Lung (tissue), 16 donors: ENCODE measurements around the gene S100A5. TPM values are rescaled to one million over a fixed set of nuclear protein-coding genes. Genes with fewer than 3 reads are reported as not detected.
"Not testable (repeated sequence)": the region's sequence is repeated elsewhere in the genome, so short reads cannot be mapped to it uniquely, and the experiment has no call there.

Experiments
- ATAC-seq: fragments of 200-7000 bp; cut with Tn5 transposase; one replicate; pipeline ENCODE4 v1.9.1; 2020; ENCODE audit warnings: moderate number of reproducible peaks; ENCODE audit not compliant: insufficient read depth, low FRiP score
- DNase-seq, 3 donors: peaks; one replicate each; pipeline ENCODE4 v3.0.0-alpha.2; 2013 to 2017
- H3K27ac ChIP-seq, 2 donors: one replicate each; pipeline ENCODE4 v1.5.1; 2013; ENCODE audit warnings: mild to moderate bottlenecking in 2 of 2, moderate library complexity in 2 of 2, control low read depth in 1 of 2, inconsistent platforms in 1 of 2, low read depth in 1 of 2, low read length in 1 of 2
- H3K27me3 ChIP-seq, 3 donors: one replicate each; pipeline ENCODE4 v1.5.1; 2013; ENCODE audit warnings: low read length in 2 of 3; ENCODE audit not compliant: control insufficient read depth in 3 of 3, insufficient read depth in 3 of 3
- H3K36me3 ChIP-seq, 4 donors: one replicate each; pipeline ENCODE4 v1.5.1; 2013; ENCODE audit warnings: low read length in 4 of 4, mild to moderate bottlenecking in 1 of 4, moderate library complexity in 1 of 4; ENCODE audit not compliant: control insufficient read depth in 4 of 4, insufficient read depth in 4 of 4
- H3K4me1 ChIP-seq, 5 donors: one replicate each; pipeline ENCODE4 v1.5.1; 2013; ENCODE audit warnings: low read length in 5 of 5, mild to moderate bottlenecking in 2 of 5, moderate library complexity in 1 of 5; ENCODE audit not compliant: control insufficient read depth in 5 of 5, insufficient read depth in 5 of 5
- H3K4me3 ChIP-seq: one replicate; pipeline ENCODE4 v1.5.1; 2013; ENCODE audit warnings: mild to moderate bottlenecking, control low read depth, moderate library complexity
- H3K9ac ChIP-seq, 2 donors: one replicate each; pipeline ENCODE4 v1.5.1; 2013; ENCODE audit warnings: low read length in 2 of 2, control low read depth in 1 of 2; ENCODE audit not compliant: insufficient read depth in 1 of 2
- H3K9me3 ChIP-seq, 4 donors: one replicate each; pipeline ENCODE4 v1.5.1; 2013; ENCODE audit warnings: low read length in 3 of 4, mild to moderate bottlenecking in 1 of 4, moderate library complexity in 1 of 4; ENCODE audit not compliant: control insufficient read depth in 4 of 4, insufficient read depth in 3 of 4
- WGBS, 2 donors: extraction: QIAGEN DNeasy Blood & Tissue Kit; methylation state at CpG; one replicate each; pipeline ENCODE4 v1.1.7; 2013; 5-methylcytosine and 5-hydroxymethylcytosine counted together
- long read RNA-seq, 5 donors: transcript quantifications; one replicate each; lab custom pipeline, GENCODE V29; 2026
- polyA plus RNA-seq, 2 donors: library from polyadenylated mRNA; stranded (reverse); fragments of 200-250 nt; gene quantifications; one replicate each; pipeline ENCODE4 v1.2.1, GENCODE V29; 2013
- total RNA-seq, 2 donors: library from RNA; depleted of rRNA in 1 of 2; stranded (reverse); fragments of >200 nt in 1 of 2; gene quantifications; one replicate each; pipeline ENCODE4 v1.2.1, GENCODE V29; 2014 to 2021
- TF ChIP-seq, protein P1 (sequence below): IDR thresholded peaks from 2 replicates; pipeline ENCODE4 v1.5.1; 2012; ENCODE audit warnings: mild to moderate bottlenecking; ENCODE audit errors: control extremely low read depth, extremely low read depth
- donor health status: control.
- donor health status: control.
- donor health status: Bipolar disorder and iron deficiency.
- donor health status: healthy.
- donor health status: DM: yes; HTN: yes; CAD: no.

S100A5 gene, protein sequence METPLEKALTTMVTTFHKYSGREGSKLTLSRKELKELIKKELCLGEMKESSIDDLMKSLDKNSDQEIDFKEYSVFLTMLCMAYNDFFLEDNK
- total RNA-seq: under 1 TPM in 1 of 2 donors, not detected in 1; 0.31 TPM
- under 1 TPM; 0.31 to 0.32 TPM for polyA plus RNA-seq
- long read RNA-seq, donor 1: 0 reads
- long read RNA-seq, donor 2: 0 reads
- long read RNA-seq, donor 3: 0 reads
- long read RNA-seq, donor 4: 0 reads
- long read RNA-seq, donor 5: 0 reads

DNA sequence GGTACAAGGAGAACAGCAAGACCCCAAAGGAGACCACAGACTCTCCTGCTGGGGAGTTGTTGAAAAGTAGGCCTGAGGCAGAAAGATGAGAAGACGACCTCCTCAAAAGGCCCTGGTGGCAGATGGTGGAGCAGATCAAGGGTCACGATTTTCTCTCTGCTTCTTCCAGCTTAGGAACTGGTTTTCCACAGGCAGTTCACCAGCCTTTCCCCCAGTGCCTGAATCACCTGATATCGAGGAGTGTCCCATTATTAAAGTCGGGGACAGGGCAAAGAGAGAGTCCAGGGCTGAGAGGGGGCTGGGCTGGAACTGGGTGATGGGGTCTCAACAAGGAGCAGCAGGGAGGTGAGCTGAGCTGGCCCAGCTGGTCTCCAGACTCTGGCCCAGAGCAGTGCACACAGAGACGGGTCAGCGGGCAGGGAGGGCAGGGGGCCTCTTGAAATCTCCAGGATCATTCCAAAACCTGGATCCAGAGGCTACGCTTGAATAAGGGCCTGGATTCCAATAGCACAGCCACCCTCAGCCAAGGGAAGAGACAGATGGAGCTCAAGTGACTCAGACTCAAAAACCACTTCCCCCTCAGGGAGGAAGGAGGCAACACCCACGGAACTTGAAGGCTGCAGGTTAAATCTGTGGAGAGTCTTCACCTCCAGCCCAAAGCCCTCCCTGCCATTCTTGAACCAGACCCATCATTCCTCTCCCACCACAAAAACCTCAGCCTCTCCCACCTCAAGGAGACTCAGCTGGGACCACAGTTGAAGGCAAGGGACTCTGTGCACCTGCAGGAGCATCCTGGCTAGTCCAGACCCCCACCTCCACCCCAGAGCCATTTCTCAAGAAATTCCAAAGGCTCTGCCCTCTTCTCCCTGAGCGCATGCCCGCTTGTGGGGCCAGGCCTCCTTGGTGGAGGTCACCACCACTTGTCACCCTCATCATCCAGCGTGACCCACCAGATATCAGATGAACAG lies at the start of gene S100A5:
TSS of gene S100A5 (minus strand) at position 541 of the 968 bp plus-strand sequence. CDS start 743 bp downstream, outside the sequence.
- TF ChIP-seq, protein P1, sequence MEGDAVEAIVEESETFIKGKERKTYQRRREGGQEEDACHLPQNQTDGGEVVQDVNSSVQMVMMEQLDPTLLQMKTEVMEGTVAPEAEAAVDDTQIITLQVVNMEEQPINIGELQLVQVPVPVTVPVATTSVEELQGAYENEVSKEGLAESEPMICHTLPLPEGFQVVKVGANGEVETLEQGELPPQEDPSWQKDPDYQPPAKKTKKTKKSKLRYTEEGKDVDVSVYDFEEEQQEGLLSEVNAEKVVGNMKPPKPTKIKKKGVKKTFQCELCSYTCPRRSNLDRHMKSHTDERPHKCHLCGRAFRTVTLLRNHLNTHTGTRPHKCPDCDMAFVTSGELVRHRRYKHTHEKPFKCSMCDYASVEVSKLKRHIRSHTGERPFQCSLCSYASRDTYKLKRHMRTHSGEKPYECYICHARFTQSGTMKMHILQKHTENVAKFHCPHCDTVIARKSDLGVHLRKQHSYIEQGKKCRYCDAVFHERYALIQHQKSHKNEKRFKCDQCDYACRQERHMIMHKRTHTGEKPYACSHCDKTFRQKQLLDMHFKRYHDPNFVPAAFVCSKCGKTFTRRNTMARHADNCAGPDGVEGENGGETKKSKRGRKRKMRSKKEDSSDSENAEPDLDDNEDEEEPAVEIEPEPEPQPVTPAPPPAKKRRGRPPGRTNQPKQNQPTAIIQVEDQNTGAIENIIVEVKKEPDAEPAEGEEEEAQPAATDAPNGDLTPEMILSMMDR: no peak
- Histone ChIP-seq H3K4me3 (no peak within 1 kb of the TSS), H3K4me1 (peaks cover 3 to 39% (median 23%) of the 10 kb centered on the region in 5 donors), H3K27me3 (no peaks in the 10 kb centered on the region), H3K27ac (peak within 1 kb of the TSS in 1 of 2 donors; percentile 54), H3K36me3 (peaks cover 0 to 3% (median 0%) of the 10 kb centered on the region in 4 donors), H3K9ac (no peak within 1 kb of the TSS), H3K9me3 (no peaks in the 10 kb centered on the region)
- no peak for ATAC-seq
- 71 to 79% methylated on average over 11 of the region's 11 CpGs for WGBS, 2 donors
- no peak for DNase-seq

DNA sequence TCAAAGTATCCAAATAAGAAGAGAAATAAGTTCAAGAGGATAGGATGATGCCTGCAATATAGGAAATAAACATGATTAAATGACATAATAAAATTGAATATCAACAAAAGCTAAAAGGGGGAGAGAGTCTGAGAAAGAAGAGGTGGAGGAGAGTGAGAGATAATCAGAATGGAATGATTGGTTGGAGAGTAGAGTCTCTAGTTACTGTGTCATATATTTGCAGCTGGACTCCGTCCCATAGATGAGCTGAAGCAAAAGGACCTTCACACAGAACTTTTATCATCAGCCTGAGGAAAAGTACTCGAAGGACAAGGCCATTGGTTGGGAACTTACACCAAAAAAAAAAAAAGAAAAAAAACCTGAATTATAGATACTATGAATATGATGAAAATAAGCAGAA lies 47.7 kb upstream of the S100A5 start:
- peaks cover 0 to 2% (median 0%) of the 10 kb centered on the region in 4 donors for H3K36me3 ChIP-seq
- H3K4me1 ChIP-seq: peaks cover 0 to 5% (median 0%) of the 10 kb centered on the region in 5 donors
- TF ChIP-seq, protein P1: no peak
- no peak overlapping the region for H3K27ac ChIP-seq
- no peak for DNase-seq
- H3K9ac ChIP-seq: no peak overlapping the region
- H3K4me3 ChIP-seq: no peak overlapping the region
- no peaks in the 10 kb centered on the region for H3K27me3 ChIP-seq
- H3K9me3 ChIP-seq: no peaks in the 10 kb centered on the region
- ATAC-seq: no peak
- WGBS, 2 donors: 91 to 92% methylated on average over 2 of the region's 2 CpGs

DNA sequence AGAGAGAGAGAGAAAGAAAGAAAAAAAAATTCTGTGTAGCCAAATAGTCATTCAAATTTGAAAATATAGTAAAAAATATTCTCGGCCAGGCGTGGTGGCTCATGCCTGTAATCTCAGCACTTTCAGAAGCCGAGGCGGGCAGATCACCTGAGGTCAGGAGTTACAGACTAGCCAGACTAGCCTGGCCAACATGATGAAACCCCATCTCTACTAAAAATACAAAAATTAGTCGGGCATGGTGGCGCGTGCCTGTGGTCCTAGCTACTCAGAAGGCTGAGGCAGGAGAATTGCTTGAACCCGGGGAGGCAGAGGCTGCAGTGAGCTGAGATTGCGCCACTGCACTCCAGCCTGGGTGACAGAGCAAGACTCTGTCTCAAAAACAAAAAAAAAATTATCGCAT lies 47.3 kb upstream of the S100A5 start:
- not testable (repeated sequence) for DNase-seq, H3K27ac ChIP-seq, ATAC-seq, H3K27me3 ChIP-seq, H3K4me1 ChIP-seq, H3K9ac ChIP-seq, H3K4me3 ChIP-seq, H3K9me3 ChIP-seq, H3K36me3 ChIP-seq
- 91 to 93% methylated on average over 10 of the region's 10 CpGs for WGBS, 2 donors

- Histone ChIP-seq H3K4me3 (no peak overlapping the region), H3K4me1 (no peaks in the 10 kb centered on the region), H3K36me3 (peaks cover 0 to 2% (median 0%) of the 10 kb centered on the region in 4 donors), H3K9me3 (no peaks in the 10 kb centered on the region), H3K9ac (no peak overlapping the region), H3K27ac (no peak overlapping the region), H3K27me3 (no peaks in the 10 kb centered on the region)
- 56 to 69% methylated on average over 5 of the region's 5 CpGs for WGBS, 2 donors
- ATAC-seq (no peak), DNase-seq (no peak)
- TF ChIP-seq, protein P1: no peak
Observed at GRCh38 chr1:153587314-153587713, 46.6 kb upstream of the S100A5 start.
